Measurements from ENCODE around the gene LRFN3.

GRCh38 chr19:35919306-35919705 is 16.9 kb upstream of the LRFN3 start:
- TF ChIP-seq, protein P1, sequence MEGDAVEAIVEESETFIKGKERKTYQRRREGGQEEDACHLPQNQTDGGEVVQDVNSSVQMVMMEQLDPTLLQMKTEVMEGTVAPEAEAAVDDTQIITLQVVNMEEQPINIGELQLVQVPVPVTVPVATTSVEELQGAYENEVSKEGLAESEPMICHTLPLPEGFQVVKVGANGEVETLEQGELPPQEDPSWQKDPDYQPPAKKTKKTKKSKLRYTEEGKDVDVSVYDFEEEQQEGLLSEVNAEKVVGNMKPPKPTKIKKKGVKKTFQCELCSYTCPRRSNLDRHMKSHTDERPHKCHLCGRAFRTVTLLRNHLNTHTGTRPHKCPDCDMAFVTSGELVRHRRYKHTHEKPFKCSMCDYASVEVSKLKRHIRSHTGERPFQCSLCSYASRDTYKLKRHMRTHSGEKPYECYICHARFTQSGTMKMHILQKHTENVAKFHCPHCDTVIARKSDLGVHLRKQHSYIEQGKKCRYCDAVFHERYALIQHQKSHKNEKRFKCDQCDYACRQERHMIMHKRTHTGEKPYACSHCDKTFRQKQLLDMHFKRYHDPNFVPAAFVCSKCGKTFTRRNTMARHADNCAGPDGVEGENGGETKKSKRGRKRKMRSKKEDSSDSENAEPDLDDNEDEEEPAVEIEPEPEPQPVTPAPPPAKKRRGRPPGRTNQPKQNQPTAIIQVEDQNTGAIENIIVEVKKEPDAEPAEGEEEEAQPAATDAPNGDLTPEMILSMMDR (IDR thresholded peaks at IDR 0.05): no peak
- no peak for TF ChIP-seq POLR2A (IDR thresholded peaks at IDR 0.05)

Measured in testis (tissue), 2 donors.